ENCODE measurements around the gene HRH4.

- TF ChIP-seq CTCF (IDR thresholded peaks at IDR 0.05) (no peak), POLR2AphosphoS5 (IDR thresholded peaks at IDR 0.05) (no peak), POLR2A (IDR thresholded peaks at IDR 0.05) (no peak)
These were observed 1.6 kb downstream of the HRH4 start for GRCh38 chr18:24461996-24462395.
